SK-N-MC (cell line): ENCODE data around the gene ARSI.

Experiments
- EZH2 ChIP-seq: fragments of 200-600 bp; sonication (generic); IDR thresholded peaks from one replicate; pipeline ENCODE4 v1.6.1; 2017; ENCODE audit warnings: antibody characterized with exemption
- FOXP2 ChIP-seq: optimal IDR thresholded peaks from 2 replicates; pipeline ENCODE3; 2011; ENCODE audit warnings: mild to moderate bottlenecking, moderate library complexity; ENCODE audit not compliant: insufficient read depth; ENCODE audit errors: extremely low read length, control extremely low read depth
- POLR2AphosphoS5 ChIP-seq: IDR thresholded peaks from 2 replicates; pipeline ENCODE4 v1.6.1; 2012; ENCODE audit warnings: mild to moderate bottlenecking, low read depth, low read length, borderline replicate concordance

- TF ChIP-seq POLR2AphosphoS5 (no peak), EZH2 (no peak), FOXP2 (no peak)
Measured at GRCh38 chr5:150338546-150338945, 35.8 kb upstream of the ARSI start.
